HG03575 (cell line): ENCODE measurements around the gene ANXA1.
"Not testable (repeated sequence)": the region's sequence is repeated elsewhere in the genome, so short reads cannot be mapped to it uniquely, and the experiment has no call there.

Experiments
- ATAC-seq: cut with Tn5 transposase; IDR thresholded peaks from one replicate; pipeline ENCODE4 v1.9.1; 2021; ENCODE audit not compliant: unreplicated experiment, insufficient number of reproducible peaks, low FRiP score; ENCODE audit errors: extremely low read depth

Gene ANXA1, protein sequence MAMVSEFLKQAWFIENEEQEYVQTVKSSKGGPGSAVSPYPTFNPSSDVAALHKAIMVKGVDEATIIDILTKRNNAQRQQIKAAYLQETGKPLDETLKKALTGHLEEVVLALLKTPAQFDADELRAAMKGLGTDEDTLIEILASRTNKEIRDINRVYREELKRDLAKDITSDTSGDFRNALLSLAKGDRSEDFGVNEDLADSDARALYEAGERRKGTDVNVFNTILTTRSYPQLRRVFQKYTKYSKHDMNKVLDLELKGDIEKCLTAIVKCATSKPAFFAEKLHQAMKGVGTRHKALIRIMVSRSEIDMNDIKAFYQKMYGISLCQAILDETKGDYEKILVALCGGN

DNA sequence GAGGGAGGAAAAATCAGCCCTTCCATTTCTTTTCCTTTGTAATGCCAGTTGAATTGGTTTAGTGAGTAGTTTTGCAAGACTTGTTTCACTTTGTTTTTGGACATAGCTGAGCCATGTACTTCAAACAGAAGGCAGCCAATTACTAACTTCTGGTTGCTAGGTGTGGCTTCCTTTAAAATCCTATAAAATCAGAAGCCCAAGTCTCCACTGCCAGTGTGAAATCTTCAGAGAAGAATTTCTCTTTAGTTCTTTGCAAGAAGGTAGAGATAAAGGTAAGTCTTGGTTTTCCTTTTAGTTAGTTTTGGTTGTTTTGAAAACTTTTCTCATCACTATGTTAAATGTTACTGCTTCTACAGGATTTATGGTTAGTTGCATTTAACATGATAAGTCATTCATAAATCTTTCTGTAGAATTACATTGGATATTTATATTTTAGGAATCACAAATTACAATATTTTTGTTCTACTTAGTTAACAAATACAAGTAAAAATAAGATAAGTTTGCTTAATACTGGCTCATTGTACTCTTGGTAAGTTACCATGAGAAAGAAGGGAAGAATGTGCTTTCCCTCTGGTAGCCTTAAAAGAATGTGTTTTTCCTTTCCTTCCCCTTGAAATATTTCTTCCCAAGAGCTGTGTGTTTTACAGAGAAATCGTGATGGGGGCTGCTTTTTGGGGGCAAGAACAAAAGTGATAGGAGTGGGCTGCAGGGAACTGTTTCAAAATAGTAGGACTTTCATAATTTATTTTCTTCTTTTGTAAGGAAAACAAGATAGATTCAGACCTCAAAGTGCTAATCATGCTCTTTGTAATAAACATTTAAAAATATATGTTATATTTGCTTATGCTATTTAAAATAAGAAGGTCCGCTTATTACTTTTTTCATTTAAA is at the start of gene ANXA1:
ANXA1 (plus strand) TSS at position 213 of the 890 bp plus-strand sequence. CDS start 6,671 bp downstream, outside the sequence.
- ATAC-seq: no peak

DNA sequence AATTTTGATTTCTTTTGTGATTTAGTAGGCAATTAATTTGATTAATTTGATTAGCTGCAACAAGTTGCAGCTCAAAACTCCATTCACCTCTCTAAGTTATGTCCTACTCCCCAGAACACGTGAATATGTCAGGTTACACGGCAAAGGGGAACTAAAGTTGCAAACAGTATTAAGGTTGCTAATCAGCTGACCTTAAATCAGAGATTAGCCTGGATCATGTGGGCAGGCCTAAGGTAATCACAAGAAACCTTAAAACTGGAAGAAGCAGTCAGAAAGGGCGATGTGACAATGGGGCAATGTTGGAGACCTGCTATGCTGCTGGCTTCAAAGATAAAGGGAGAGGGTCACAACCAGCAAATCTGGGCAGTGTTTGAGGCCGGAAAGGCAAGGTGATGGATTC is 47.3 kb upstream of the ANXA1 start:
- no peak for ATAC-seq

DNA sequence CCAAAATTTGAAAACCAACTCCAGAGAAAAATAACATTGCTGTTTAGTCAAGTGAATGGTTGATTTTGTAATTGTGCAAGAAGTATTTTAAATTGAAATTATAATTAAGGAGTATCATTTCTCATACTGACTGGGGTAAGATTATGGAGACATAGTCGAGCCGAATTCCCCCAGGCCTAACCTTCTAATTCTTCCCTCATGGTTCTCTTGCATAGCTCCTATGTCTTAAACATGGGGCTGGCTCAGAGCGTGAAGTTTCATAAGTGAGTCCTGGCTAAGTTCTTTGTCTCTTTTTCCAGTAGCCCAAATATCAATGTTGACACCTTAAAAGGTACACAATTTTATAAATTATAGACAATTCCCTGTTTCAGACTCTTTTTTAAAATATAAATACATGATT is 46.7 kb upstream of the ANXA1 start:
- no peak for ATAC-seq

DNA sequence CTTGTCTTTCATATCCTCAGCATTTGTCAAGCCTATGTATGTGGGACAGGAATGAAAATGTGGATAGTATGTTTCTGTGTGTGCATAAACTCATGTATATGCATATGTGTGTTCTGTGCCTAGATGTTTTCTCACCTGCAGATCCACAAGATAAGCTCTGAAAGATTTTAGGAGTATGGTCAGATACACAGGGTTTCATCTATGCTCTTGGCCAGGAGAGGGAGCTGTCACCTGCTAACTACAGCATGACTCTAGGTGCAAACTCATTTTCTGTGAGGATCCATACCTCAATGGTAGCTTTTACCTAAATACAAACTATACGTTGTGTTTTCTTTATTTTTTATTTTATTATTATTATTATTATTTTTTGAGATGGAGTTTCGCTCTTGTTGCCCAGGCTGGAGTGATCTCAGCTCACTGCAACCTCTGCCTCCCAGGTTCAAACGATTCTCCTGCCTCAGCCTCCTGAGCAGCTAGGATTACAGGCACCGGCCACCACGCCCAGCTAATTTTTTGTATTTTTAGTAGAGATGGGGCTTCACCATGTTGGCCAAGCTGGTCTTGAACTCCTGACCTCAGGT is 44.1 kb upstream of the ANXA1 start:
- ATAC-seq: not testable (repeated sequence)

DNA sequence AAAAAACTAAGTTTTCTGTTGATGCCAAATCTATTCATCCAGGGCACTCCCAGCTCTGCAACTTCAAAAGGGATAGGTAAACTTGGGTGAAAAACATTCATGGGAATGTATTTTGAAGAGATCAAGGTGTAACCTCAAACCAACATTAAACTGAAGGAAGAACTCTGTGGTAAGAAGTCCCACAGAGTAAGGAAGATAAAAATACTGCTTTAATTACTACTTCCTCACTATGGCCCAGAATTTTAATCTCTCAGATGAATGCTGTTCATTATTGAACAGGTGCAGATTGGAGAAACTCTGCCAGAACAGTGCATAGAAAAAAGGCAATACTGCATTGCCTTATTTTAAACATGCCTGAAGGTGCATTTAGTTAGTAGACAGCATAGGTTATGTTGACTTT is 37.6 kb upstream of the ANXA1 start:
- ATAC-seq: no peak

DNA sequence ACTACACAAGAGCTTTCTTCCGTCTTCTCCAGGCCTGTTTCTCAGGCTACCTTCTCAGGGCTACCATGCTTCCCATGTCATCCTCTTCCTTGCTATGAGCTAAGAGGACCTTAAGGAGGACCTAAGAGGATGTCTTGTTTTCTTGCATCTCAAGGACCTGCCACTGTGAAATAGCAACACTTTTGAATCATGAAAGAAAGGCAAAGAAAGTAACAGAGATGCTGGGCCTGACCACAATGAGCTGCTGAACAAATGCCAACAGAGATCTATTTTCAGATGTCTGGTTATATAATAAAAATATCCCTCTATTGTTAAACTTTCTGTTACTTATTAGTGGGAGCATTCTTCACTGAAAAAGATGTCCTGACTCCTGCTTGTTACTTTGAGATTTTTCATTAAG is 36.7 kb upstream of the ANXA1 start:
- no peak for ATAC-seq

DNA sequence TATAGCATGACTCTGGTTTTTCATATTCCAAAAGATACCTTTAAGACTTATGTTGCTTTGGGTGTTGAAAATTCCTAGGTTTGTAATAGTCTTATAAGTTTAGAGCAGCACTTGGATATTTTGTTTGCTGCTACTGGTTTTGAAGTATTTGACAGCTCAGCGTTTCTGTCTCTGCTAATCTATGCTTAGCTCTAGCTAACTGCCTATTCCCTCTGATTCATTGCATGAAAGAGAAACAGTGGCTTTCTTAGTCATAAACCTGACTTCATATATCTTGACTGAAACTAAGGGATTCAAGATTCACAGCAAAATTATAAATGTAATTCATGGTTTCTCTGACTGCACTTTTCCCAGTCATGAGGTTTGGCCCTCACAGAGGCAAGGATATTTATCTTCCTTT is 35.6 kb upstream of the ANXA1 start:
- peak; percentile 45 for ATAC-seq

DNA sequence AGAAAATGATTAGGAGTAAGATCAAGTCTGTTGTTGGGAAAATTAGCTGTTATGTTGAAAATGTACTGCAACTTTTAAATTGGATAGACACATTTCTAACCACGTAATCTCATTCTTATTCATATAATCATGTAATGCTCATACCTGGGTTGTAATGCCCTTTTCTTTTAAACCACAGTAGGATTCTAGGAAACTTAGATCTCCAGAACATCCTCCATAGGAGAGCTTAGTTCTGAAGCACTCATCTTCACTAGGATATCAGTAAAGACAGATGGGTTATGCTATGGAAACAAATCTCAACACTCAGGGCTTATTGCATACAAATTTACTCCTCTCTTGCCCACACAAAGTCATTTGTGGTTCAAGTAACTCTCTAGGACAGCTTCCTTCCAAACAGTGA is 34.8 kb upstream of the ANXA1 start:
- no peak for ATAC-seq

DNA sequence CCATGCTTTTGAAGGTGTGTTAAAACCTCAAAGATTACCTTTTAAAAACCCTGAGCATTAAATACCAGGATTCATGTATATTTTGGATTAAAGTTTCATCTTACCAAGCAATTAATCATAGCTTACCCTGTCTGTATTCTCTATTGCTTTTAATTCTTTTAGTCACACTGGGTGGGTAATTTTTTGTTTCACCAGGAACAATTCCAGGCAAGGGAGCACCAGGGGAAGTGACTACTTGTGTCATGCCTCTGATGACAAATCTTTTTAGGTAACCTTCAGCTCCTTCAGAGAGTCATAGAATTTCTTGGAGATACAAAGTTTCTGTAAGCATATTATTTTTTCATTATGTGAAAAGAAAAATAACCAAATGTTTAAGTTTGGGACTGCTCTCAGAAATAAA is 33.4 kb upstream of the ANXA1 start:
- ATAC-seq: no peak

DNA sequence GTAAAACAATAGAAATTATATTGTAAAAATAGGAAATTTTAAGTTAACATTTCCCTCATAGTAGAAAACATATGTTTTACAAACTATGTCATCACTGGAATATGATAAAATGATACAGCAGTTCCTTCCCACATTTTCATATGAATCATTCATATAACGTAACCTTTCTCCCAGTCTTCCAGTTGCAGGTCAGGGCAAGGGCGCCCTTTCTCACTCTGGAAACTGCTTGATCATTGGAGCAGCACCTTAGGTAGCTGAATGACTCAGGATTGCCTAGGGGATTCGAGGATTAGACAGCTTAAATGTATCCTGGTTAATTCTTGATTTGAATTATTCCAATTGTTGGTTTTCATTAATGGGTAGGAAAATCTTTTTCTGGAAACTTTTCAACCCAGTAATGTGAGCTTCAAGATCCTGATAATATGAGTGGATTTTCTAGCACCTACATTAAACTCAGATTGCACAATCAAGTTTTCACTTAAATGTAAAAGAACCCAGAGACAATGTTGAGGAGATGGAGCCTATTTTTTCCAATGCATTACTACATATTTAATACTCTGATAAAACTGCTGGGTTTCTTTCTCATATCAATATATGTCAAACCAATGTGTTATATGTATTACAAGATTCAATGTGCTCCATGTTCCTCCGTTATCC is 32.6 kb upstream of the ANXA1 start:
- ATAC-seq: no peak

DNA sequence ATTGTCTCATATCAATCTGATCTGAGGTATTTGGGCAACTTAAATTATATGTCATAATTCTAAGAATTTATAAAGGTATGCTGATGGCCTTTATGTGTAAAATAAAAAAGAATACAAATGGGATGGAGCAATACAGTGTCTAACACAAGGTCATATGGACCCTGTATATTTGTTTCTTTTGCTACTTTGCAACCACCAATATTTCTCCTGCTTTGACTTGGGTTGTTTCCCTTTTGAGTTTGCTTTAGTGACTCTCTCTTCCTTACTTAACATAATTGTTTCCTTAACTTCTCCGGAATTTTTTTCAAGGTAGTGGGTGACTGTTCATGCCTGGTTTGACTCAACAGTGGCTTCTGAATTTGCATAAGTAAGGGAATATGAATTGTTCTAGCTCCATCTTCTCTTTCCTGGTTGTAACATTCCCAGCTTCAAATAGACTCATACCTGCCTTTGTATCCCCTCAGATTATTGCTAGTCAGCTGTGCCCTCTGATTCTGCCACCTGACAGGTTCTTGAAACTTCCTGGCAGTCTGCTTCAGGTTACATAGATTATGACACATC is 30.2 kb upstream of the ANXA1 start:
- no peak for ATAC-seq

DNA sequence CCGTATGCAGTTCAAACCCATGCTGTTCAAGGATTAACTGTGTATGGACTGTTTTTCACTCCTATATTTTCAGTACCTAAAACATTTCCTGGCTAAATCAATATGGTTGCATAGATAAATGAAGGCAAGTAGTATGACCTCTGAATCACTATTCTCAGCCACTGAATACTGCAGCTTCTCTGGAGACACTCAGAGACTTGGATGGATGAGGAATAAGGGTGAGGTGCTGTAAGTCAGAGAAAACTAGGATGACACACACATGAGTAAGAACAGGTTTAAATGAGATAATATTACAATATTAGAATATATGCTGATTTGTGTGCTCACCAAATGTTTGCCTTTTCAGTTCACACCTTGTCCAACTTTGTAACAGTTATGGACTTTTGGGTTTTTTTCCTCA is 26.0 kb upstream of the ANXA1 start:
- no peak for ATAC-seq

DNA sequence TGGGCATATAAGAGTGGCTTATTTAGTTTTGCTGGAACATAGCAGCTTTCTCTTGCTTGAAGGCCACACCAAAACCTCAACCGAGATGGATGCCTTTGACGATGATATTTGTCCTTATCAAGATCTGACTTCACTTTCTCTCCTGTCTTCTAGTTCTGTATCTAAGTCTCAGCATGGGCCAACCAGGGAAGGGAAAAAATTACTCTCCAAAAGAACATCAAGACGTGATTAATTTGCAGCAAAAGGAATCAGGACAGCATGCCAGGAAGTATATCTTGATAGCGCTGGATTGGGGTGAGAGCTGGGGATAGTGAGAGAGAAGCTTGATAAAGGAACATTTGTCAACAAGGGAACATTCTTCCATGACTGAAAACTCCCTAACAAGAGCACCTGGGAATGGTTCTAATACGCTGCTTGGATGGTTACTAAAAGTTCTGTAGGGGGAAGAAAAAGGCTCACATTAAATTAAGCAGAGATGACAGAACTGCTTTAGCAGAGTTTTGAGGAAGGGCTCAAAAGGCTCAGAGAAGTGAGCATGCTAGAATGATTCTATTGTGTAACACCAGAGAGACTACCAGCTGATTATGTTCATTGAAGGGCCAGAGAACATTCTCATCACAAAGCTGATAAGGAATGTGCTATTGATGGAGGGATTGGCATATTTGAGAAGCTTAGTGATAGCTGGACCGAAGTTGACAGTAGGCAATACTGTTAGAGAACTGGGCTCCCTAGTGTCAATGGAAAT is 21.6 kb upstream of the ANXA1 start:
- ATAC-seq: no peak

DNA sequence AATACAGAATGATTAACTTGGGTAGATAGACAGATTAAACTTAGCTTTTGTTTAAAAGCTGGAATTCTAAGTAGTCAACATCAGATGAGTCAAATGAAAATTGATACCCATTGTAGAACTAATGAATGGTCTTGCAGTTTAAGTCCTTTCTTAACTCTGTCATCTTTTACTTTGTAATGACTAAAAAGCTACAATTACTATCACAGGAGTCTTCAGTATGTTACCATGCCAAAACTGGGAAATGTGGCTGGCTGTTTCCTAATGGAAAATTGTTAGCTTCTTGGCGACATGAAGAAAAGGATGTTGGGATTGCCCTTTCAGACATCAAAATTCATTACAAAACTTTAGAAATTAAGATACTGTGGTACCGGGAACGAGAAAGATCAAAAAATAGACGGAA is 20.2 kb upstream of the ANXA1 start:
- ATAC-seq: no peak

DNA sequence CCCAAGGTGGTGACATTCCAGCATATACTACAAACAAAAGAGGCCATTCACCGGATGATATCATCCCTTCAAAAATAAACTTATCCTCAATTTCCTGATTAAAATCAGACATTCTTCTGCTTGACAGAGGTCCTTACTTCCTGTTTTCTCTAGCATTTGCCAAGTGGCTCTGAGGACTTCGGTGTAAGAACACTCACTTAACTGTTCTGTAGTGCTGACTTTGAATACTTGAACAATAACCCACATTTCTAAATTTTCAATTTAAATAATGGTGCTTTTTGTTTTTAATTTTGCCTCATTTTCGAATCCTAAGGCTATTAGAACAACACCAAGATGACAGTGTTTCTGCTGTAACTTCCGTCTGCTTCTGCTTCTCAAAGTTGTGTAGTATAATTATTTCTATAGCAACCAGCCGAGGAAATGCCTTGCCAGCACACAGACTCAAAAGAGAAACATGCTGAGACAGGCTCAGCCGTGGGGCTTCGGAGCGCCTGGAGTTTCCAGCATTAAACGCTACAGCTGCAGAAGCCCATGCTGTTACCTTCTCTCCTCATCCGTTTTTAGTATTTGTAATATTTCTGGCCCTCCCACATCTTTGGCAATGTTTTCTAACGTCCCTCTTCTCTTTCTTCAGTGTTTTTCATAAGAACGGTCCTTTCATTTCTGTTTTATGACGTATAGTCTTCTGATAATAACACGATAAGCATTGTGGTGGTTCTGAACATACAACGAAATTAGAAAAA is 19.5 kb upstream of the ANXA1 start:
- ATAC-seq: peak; percentile 84

DNA sequence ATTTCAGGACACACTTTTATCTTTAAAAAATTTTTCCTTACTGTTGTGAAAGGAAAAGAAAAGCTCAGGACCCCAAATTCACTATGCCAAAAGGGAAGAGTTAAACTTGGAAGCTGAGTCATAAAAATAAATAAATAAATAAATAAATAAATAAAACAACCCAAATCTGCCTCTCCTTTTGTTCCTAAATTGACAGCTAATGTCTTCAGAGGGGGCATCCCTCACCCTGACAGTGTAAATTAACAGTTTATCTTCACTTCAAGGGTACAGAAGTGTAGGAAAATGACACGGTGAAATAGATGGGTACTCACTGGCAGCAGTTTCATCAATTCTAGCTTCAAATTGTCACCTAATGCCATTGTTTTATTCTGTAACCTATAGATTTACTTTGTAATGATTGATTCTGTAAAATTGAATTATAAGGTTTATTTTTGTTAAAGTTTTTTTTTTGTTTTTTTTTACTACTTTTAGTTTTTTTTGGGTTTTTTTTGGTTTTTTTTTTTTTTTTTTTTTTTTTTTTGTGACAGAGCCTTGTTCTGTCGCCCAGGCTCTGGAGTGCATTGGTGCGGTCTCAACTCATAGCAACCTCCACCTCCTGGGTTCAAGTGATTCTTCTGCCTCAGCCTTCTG is 18.5 kb upstream of the ANXA1 start:
- ATAC-seq: no peak

DNA sequence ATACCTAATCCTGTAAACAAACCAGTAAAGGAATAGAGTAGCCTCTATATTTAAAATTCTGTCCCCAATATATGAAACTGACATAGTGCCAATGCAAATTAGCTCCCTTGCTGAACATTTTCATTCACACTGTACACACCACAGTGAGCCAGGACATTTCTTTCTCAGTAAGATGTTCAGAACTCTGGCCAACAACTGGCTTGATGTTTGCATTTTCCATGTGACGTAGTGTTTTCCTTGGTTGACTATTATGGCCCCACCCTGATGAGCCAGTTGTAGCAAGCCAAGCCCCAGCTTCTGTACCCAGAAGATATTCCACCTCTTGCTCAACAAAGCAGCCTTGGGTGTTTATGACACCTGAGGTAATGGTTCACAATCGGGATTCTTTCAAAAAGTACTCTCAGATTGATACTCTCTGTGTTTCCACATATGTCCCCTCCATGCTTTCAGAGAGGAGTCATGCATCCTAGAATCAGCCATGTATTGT is 17.7 kb upstream of the ANXA1 start:
- peak; percentile 45 for ATAC-seq
